GM21786 (cell line): ENCODE data around the gene PSMD14.

Source experiments
- ATAC-seq: cut with Tn5 transposase; IDR thresholded peaks from one replicate; pipeline ENCODE4 v1.9.1; 2021; ENCODE audit not compliant: unreplicated experiment

Gene PSMD14

DNA sequence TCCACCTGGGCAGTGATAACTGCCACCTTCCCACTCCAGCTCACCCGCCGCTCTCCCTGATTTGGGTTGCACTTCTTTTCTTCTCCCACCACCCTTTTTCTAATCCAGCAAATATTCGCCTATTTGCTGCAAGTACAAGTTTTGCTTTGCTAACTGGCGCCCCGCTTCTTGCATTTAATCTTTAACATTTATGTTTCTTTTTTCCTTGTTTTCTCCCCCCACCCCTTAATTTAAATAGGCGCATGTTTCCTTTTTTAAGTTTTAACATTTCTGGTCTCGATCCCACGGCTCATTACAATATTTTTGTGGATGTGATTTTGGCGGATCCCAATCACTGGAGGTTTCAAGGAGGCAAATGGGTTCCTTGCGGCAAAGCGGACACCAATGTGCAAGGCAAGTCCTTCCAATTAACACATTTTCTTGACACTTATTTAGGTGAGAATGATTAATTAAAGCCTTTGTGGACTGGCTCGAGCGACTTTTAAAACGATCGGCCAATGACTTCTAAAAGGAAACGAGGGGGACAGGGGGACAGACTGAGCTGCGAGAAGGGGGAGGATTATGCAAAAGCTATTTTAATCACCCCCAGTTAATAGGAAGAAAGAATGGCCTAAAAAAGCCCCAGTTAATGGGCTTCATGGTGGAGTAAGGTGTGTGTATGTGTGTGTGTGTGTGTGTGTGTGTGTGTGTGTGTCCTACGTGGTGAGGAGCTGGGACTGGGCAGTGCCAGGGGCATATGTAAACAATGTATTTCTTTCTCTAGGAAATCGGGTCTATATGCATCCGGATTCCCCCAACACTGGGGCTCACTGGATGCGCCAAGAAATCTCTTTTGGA, 109.4 kb downstream of the PSMD14 start:
- no peak for ATAC-seq

DNA sequence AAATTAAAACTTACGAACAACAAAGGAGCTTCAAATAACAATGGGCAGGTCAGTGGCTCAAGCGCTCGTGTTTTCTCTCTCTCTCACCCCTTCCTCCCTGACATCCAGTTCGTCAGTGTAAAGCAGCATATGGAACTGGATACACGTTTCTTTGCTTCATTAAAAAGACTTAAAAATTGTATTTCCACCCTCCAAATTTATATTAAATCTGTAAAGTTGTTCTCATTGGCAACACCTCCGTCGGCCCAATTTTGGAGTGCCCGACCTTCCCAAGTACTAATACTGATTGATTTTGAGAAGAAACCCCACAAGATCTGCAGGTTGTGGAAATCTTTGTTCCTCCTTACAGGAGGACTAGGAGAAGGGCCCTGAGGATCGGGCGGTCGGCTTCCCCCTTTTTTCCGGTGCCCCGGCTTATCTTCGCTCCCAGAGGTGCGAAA, 110.1 kb downstream of the PSMD14 start:
- no peak for ATAC-seq

DNA sequence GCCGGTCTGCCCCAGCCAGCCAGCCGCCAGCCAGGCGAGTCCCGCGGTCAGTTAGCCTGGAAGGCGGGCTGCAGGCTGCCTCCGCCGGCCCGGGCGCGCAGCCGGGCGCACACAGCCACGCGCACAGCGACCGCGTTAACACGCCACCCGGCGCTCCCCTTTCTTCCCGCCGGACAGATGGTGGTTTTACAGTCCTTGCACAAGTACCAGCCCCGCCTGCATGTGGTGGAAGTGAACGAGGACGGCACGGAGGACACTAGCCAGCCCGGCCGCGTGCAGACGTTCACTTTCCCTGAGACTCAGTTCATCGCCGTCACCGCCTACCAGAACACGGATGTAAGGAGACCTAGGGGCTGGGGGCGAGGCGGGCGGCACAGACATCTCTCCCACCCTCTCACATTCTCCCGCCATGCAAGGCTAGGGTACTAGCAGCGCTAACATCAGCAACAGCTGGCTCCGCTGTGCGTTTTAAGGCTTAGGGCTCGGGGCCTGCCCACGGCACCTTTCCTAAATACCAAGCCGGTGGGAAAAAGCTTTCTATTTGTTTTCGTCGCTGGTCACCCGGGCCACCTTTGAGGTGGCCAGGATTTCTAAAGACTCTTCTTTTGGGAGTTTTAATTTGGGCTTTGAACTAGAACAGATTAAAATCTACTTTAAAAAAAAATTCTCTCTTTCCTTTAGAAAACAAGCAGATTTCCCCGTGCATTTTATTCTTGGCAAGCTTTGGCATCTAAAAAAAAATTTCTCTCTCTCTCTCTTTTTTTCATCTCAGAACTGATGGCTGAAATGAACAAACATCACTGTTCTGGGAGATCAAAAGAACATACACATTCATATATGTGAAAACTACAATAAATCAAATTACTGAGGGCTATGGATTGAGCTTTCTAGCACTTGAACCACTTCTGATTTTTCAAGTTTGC, 110.8 kb downstream of the PSMD14 start:
- no peak for ATAC-seq

DNA sequence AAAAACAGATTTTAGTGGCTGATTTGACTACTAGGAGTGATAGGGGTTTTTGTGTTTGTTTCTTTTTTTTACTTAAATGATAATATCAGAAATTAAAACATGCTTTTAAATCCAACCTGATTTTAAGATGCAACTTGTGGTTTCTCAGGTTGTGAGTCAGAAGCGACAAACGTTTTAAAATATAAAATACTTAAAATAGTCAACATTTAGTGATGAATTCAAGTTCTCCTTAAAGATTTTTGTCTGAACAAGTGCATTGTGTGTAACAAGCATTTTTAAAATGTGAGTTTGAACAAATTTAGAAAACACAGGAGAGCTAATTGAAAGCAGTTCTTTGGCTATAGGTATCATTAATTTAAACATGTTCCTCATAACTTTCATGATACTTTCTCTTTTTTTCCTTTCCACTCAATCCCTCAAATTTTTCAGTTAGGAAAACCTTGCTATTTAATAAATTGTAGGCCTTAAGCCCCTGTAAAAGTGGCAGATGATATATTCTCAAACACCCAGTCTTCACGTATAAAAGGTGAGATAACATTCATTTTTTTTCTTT, 111.5 kb downstream of the PSMD14 start:
- ATAC-seq, result no peak

DNA sequence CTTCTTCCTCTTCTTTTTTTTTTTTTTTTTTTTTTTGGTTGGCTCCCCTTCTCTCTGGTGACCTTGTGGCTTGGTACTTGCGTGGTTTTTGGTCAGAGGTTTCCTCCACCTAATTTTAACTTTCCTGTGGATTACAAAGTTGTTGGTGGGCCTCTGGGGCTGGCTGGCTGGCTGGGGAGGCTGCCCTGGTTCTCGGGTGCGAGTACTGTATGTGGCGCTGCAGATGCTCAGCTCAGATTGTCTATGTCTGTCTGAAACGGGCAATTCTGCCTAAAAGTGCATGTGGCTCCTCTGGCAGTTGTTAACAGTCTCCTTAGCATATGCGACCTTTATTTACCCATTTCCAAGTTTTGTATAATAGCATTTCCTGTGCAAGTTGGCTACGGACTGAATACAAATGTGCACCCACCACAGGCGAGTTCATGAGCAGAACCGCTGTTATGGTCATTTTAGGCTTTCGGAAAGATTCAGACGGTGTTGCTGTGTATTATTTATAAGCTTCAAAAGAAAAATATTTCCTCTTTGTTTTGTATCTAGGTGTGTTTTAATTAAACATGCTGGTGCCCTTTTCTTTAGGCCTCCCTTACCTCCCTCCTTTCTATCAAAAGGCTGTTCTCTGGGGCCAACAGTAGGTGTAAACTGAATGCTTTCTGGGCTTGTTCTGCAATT, 112.3 kb downstream of the PSMD14 start:
- no peak for ATAC-seq

DNA sequence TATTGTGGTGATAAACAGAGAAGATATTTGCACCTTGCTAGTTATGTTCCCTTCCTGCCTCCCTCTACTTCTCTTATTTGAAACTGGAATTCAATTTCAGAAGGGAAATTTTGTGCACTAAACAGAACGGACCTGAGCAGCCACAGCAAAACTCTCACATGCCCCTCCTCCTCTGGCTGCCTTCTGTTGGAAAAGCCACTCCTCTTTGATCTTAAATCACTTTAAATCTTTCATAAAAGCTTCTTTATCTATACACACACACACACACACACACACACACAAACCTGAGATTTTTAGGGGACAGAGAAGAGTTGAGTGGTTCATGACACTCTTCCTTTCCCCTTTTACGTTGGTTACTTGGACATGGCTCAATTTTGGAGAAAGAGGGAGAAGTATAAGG, 113.5 kb downstream of the PSMD14 start:
- no peak for ATAC-seq

DNA sequence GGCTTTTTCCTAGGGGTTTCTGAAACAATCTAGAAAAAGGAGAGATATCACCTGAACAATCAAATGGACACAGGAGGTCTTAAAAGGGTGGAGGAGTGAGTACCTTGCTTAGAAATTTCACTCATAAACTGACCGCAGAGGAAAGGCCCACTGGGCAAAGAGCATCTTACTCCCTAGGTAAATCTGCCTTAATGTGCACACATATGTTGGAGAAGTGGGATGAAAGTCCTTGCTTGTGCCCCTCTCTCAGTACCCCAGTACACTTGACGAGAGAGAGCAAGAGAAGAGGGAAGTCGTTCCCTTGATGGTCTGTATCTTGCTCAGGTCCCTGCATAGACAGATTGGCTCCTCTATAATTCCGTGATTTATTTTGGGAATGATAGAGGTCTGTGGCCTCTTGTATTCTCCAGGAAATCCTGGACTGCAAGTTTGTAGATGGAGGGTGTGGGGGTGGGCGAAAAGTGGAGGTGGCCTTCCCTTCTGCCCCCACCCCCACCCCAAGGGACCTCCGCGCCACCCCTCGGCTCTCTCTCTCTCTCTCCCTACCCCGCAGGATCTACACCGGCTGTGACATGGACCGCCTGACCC, 114.7 kb downstream of the PSMD14 start:
- ATAC-seq, result no peak

DNA sequence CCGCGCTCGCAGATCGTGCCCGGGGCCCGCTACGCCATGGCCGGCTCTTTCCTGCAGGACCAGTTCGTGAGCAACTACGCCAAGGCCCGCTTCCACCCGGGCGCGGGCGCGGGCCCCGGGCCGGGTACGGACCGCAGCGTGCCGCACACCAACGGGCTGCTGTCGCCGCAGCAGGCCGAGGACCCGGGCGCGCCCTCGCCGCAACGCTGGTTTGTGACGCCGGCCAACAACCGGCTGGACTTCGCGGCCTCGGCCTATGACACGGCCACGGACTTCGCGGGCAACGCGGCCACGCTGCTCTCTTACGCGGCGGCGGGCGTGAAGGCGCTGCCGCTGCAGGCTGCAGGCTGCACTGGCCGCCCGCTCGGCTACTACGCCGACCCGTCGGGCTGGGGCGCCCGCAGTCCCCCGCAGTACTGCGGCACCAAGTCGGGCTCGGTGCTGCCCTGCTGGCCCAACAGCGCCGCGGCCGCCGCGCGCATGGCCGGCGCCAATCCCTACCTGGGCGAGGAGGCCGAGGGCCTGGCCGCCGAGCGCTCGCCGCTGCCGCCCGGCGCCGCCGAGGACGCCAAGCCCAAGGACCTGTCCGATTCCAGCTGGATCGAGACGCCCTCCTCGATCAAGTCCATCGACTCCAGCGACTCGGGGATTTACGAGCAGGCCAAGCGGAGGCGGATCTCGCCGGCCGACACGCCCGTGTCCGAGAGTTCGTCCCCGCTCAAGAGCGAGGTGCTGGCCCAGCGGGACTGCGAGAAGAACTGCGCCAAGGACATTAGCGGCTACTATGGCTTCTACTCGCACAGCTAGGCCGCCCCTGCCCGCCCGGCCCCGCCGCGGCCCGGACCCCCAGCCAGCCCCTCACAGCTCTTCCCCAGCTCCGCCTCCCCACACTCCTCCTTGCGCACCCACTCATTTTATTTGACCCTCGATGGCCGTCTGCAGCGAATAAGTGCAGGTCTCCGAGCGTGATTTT, 115.5 kb downstream of the PSMD14 start:
- no peak for ATAC-seq

DNA sequence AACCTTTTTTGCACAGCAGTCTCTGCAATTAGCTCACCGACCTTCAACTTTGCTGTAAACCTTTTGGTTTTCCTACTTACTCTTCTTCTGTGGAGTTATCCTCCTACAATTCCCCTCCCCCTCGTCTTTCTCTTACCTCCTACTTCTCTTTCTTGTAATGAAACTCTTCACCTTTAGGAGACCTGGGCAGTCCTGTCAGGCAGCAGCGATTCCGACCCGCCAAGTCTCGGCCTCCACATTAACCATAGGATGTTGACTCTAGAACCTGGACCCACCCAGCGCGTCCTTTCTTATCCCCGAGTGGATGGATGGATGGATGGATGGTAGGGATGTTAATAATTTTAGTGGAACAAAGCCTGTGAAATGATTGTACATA, 116.2 kb downstream of the PSMD14 start:
- ATAC-seq, result no peak

DNA sequence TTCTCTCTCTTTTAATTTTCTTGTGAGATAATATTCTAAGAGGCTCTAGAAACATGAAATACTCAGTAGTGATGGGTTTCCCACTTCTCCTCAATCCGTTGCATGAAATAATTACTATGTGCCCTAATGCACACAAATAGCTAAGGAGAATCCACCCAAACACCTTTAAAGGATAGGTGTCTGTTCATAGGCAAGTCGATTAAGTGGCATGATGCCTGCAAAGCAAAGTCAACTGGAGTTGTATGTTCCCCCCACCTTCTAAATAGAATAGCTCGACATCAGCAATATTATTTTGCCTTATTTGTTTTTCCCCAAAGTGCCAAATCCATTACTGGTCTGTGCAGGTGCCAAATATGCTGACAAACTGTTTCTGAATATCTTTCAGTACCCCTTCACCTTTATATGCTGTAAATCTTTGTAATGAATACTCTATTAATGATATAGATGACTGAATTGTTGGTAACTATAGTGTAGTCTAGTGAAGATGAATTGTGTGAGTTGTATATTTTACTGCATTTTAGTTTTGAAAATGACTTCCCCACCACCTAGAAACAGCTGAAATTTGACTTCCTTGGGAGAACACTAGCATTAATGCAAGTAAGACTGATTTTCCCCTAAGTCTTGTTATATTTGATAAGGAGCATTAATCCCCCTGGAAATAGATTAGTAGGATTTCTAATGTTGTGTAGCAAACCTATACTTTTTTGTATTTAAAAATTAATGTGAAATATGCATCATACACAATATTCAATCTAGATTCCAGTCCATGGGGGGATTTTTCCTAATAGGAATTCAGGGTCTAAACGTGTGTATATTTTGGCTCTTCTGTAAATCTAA, 116.9 kb downstream of the PSMD14 start:
- ATAC-seq, result no peak

DNA sequence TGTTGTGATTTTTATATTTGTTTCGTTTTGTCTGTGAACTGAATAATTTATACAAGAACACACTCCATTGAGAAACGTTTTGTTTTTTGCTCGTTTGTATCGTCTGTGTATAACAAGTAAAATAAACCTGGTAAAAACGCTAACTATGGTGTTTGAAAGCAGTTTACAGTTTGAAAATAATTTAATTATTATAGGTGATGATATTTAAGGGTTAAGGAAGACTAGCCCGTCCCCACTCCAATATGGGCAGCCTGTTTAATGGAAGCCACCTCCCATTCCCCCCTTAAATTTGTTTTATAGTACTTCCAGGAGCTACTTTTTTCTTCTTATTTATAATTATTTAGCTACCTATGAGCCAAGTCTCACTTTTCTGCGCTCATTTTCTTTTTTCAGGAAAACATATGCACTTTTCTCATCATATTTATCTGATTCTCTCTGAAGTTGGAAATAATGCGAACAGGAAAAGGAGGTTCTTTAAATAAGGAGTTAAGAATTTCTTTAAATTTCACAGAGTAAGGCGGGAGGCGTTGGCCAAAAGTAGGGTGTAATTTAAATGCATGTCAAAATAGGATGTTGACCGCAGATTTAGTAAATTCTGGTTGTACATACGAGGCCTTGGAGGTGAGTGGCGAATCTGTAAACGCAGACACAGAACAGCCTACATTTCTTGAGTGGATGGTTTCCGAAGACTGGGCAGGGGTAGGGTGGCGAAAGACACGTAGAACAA, 117.7 kb downstream of the PSMD14 start:
- ATAC-seq, result no peak

DNA sequence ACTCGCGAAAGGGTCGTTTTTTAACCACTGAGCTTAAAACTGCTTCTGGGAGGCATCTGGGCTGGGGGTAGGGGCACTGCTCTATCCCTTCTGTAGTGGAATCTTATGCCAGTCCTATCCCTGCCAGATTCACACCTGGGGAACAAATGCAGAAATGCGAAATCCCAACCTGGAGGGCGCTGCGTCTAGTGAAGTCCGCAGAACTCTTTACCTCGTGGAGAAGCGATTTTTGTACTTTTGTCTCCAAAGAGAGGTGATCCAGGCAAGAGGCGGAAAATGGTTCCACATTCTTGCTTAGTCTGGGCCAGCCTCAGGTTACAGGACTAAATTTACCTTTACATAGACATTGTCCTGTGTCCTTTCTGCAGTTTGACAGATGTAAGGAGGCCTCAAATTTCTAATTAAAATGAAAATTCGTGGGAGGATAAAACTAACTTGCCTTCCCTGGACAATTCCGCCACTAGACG, 118.3 kb downstream of the PSMD14 start:
- ATAC-seq, result no peak

DNA sequence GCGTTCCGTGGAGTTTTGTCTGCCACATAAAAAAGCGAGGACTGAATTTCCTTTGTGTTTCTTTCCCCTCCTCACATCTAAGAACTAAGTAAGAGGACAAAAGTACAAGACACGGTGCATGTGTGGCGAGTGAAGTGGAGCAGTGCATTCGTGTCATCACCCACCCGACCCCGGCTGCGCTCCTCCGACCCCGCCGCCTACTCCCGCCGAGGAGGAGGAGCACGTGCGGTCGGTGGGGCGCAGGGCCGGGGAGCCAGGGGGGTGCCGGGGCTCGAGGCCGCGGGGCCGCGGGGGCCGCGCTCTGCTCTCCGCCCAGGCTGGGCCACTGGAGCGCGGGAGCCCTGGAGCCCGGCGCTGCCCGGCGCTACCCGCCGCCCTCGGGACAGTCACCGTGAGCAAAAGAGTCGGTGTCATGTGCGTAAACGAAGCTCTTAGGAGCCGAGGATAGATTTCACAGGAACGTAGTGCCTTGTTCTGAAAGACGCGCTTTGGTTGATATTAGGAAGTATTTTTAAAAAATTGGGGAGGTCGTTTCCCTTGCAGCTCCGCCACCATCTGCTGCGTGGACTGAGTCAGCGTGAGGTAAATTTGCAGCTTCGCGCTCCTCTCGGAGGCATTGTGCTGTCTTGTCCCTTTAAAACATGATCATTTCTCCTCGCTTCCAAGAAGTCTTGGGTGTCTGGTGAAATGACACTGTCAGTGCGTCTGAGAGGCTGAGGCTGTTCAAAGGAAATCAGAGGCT, 118.9 kb downstream of the PSMD14 start:
- no peak for ATAC-seq

DNA sequence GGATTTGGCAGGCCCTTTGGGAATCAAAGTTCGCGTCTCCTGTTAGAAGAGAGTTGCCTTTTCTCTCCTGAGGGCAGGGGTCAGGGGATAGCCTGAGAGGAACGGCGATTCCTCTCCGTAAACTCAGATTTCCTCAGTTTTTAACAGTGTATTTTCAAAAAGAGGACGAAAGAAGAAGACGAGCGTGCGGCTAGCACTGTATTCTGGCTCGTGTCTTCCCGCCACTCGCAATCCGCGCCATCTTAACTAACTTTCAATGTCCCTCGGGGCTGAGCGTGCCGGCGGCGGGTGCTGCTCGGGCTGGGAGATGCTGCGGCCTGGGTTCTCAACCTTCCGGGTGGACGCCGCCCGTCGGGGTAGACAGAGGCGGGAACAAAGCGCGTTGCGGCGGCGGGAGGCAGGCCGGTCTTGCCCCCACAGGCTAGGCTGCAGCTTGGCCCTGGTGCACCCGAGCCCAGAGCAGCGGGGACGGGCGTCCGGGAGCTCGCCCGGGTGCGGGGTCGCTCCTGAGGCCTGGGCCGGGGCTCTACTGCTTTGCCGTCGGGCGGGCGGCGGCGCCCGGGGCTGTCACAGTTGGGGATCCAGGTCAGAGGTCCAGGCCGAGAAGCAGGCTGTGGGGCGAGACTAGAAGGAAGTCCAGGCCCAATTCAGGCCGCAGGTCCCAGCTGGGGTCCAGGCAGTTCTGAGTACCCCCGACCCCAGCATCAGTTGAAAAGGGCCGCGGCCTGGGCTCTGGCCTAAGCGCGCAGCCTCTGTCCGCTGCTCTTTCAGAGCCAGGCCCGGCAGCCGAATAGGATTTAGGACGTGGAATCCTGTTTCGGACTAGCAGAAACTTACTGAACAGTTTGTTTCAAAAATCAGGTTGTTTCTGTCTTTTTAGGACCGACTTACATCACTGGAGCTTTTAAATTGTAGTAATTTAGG, 119.7 kb downstream of the PSMD14 start:
- no peak for ATAC-seq

DNA sequence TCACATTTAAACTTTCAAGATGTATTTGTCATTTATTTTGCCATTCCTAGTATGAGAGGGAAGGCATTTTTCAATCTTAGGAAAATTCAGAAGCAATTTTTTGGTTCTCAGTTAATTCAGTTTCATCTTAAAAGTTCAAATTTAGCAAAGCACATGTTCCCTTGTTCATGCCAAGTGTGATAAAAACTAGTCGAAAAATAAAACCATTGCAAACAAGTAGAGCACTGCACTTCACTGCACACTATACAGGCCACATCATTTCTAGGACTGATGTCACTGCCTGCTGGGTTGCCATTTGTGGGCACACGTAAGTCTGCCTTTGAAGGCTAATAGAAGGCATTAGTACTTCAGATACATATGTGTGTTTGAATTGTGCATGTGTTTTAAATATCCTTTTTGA, 122.2 kb downstream of the PSMD14 start:
- ATAC-seq, result no peak

DNA sequence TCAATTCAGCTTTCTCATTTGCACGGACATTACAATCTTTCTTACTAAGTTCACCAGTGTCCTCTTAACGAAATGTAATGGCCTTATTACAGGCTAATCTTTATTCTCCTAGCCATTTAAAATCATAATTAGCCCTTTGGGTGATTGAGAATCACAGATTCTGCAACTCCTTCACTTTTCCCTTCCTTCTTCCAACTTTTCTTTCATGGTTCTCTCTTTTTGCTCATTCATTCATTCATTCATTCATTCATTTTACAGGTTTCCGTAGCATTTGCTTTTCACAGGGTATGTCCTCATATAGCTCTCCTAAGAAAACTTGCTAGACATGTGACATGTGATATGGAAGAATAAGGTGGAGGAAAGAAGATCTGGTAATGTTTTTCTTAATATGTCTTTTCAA, 123.9 kb downstream of the PSMD14 start:
- no peak for ATAC-seq
